ENCODE measurements around the gene DNAJB6. TPM values are rescaled to one million over a fixed set of nuclear protein-coding genes. Genes with fewer than 3 reads are reported as not detected.

Gene DNAJB6
- total RNA-seq, 2 donors from 2014 or later: 78.0 to 81.8 TPM

- Histone ChIP-seq H3K27me3 (no peaks in the 10 kb centered on the region), H3K27ac (no peak overlapping the region), H3K9ac (ENCODE audit: low read depth in 2 of 2, low read length in 2 of 2) (no peak overlapping the region), H3K9me3 (no peaks in the 10 kb centered on the region), H3K4me3 (no peak overlapping the region), H3K36me3 (no peaks in the 10 kb centered on the region), H3K4me1 (peaks cover 9% of the 10 kb centered on the region)
- DNase-seq: no peak
- TF ChIP-seq, protein P1, sequence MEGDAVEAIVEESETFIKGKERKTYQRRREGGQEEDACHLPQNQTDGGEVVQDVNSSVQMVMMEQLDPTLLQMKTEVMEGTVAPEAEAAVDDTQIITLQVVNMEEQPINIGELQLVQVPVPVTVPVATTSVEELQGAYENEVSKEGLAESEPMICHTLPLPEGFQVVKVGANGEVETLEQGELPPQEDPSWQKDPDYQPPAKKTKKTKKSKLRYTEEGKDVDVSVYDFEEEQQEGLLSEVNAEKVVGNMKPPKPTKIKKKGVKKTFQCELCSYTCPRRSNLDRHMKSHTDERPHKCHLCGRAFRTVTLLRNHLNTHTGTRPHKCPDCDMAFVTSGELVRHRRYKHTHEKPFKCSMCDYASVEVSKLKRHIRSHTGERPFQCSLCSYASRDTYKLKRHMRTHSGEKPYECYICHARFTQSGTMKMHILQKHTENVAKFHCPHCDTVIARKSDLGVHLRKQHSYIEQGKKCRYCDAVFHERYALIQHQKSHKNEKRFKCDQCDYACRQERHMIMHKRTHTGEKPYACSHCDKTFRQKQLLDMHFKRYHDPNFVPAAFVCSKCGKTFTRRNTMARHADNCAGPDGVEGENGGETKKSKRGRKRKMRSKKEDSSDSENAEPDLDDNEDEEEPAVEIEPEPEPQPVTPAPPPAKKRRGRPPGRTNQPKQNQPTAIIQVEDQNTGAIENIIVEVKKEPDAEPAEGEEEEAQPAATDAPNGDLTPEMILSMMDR (IDR thresholded peaks at IDR 0.05): no peak
- intact Hi-C loops (cut with DNase I): no loop called here
These were observed 20.6 kb downstream of the DNAJB6 start for GRCh38 chr7:157357129-157358040.

GRCh38 chr7:157358041-157358752, 21.4 kb downstream of the DNAJB6 start:
- TF ChIP-seq, protein P1 (IDR thresholded peaks at IDR 0.05): no peak
- Histone ChIP-seq H3K4me1 (peaks cover 9% of the 10 kb centered on the region), H3K9ac (ENCODE audit: low read depth in 2 of 2, low read length in 2 of 2) (no peak overlapping the region), H3K36me3 (no peaks in the 10 kb centered on the region), H3K27me3 (no peaks in the 10 kb centered on the region), H3K4me3 (no peak overlapping the region), H3K9me3 (no peaks in the 10 kb centered on the region), H3K27ac (no peak overlapping the region)
- intact Hi-C loops (cut with DNase I): no loop called here
- no peak for DNase-seq

- H3K4me1 ChIP-seq: peaks cover 9% of the 10 kb centered on the region
- no peaks in the 10 kb centered on the region for H3K36me3 ChIP-seq
These were observed 21.9 kb downstream of the DNAJB6 start for GRCh38 chr7:157358753-157359096.

DNA sequence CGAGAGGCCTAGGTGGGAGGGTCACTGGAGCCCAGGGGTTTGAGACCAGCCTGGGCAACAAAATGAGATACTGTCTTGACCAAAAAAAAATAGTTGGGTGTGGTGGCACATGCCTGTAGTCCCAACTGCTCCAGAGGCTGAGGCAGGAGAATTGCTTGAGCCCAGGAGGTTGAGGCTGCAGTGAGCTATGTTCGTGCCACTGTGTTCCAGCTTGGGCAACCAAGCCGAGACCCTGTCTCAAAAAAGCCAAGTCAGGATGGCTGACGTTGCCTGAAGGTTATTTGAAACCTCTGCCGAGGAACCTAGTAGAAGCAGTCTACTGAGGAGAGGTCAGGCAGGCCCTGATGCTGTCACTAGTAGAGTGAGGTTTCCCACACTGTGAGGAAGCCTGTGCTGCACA, 22.8 kb downstream of the DNAJB6 start:
- Histone ChIP-seq H3K36me3 (no peaks in the 10 kb centered on the region), H3K4me3 (no peak overlapping the region), H3K27me3 (no peaks in the 10 kb centered on the region), H3K4me1 (peaks cover 9% of the 10 kb centered on the region), H3K9me3 (no peaks in the 10 kb centered on the region), H3K27ac (no peak overlapping the region), H3K9ac (ENCODE audit: low read depth in 2 of 2, low read length in 2 of 2) (no peak overlapping the region)
- intact Hi-C loops (cut with DNase I): no loop called here
- TF ChIP-seq, protein P1 (IDR thresholded peaks at IDR 0.05): no peak
- DNase-seq: no peak

More at GRCh38 chr7:157358753-157359096, 21.9 kb downstream of the DNAJB6 start:
- intact Hi-C loops (cut with DNase I): no loop called here
- H3K27me3 ChIP-seq: no peaks in the 10 kb centered on the region
- no peak overlapping the region for H3K27ac ChIP-seq
- DNase-seq: no peak
- H3K4me3 ChIP-seq: no peak overlapping the region
- no peaks in the 10 kb centered on the region for H3K9me3 ChIP-seq
- TF ChIP-seq, protein P1 (IDR thresholded peaks at IDR 0.05): no peak
- no peak overlapping the region for H3K9ac ChIP-seq (ENCODE audit: low read depth in 2 of 2, low read length in 2 of 2)

- no peak overlapping the region for H3K9ac ChIP-seq (ENCODE audit: low read depth in 2 of 2, low read length in 2 of 2)
- H3K4me3 ChIP-seq: no peak overlapping the region
- no peak for DNase-seq
- no peaks in the 10 kb centered on the region for H3K27me3 ChIP-seq
- TF ChIP-seq, protein P1 (IDR thresholded peaks at IDR 0.05): no peak
- peaks cover 9% of the 10 kb centered on the region for H3K4me1 ChIP-seq
- H3K27ac ChIP-seq: no peak overlapping the region
- H3K36me3 ChIP-seq: peaks cover 8% of the 10 kb centered on the region
- intact Hi-C loops (cut with DNase I): no loop called here
- no peaks in the 10 kb centered on the region for H3K9me3 ChIP-seq
These were observed 23.8 kb downstream of the DNAJB6 start for GRCh38 chr7:157360483-157361025.
